ENCODE measurements around the gene RASGRF2. TPM values are rescaled to one million over a fixed set of nuclear protein-coding genes. Genes with fewer than 3 reads are reported as not detected.

RASGRF2 gene
- total RNA-seq, 1 experiment from 2014 or later = not detected

DNA sequence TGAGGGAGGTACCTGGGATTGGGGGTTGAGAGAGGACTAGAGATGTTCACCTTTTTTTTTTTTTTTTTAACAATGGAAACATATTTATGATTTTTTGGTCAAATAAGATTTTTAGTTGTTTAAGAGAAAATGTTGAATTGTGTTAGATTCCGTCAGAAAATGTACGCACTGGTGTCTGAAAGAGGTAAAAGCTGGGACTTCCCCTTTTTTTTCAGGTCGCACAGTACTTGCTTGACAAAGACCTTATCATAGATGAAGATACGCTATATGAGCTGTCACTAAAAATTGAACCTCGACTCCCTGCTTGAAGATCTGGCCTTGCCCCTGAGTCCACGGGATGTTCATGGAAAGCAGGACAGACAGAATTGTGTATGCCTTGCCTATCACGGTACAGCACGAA lies 265.3 kb downstream of the RASGRF2 start:
- no peak for DNase-seq (ENCODE audit: low read depth, low spot score)
- in situ Hi-C loops (cut with HindIII; ENCODE audit: low pct_unique_long_range_greater_than_20kb, low sequenced_read_pairs) = no loop called here

DNA sequence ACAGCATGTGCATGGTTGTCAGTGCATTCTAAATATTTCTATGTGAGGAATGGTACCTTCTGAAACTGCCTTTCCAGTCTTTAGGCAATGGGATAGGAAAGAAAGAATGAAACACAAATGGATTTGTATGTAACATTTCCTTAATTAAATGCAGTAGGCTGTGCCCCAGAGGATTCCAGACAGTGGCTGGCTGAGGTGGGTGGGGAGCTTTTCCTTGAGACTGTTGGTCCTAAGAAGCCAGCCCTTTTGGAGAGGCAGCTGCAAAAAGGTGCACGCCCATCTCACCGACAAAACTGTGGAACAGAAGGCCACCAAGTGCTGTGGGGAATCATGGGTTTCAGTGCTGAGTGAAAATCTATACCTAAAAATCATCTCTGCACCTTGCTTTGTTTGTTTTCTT lies 266.1 kb downstream of the RASGRF2 start:
- no peak for DNase-seq (ENCODE audit: low read depth, low spot score)

DNA sequence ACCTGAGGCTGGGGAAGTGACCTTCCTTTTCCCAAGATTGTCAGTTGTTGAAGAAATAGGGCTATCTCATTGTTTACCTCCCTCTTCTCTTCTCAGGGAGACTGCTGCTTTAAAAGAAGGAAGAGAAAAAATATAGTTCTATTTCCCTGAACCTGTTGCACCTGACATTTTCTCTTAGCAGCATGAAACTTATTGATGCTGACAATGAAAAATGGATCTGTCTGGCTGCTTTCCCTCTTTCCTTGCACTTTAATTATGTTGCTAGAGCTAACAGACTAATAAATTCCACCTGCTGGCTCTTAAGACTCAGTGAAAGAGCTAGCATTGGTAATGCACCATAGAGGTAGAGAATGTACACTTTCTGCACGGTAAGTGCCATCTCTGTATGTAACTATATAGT lies 266.8 kb downstream of the RASGRF2 start:
- no peak for DNase-seq (ENCODE audit: low read depth, low spot score)
- in situ Hi-C loops (cut with HindIII; ENCODE audit: low pct_unique_long_range_greater_than_20kb, low sequenced_read_pairs) = no loop called here

More for the DNA sequence above, 266.1 kb downstream of the RASGRF2 start:
- in situ Hi-C loops (cut with HindIII; ENCODE audit: low pct_unique_long_range_greater_than_20kb, low sequenced_read_pairs) = no loop called here

DNA sequence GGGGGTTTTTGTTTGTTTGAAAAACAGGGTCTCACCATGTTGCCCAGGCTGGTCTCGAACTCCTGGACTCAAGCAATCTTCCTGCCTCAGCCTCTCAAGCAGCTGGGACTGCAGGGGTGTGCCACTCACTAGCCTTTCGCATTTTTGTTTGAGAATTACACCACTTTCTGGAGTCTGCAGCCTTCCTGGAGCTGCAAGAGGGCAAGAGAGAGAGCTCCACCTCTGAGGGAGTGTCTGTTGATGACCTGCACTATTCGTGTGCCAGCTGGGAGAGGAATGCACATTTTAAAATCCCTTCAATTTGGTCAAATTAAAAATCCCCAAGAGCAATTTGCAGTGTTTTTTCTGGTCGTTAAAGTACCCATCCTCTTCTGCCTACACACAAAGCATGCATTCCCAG lies 267.9 kb downstream of the RASGRF2 start:
- in situ Hi-C loops (cut with HindIII; ENCODE audit: low pct_unique_long_range_greater_than_20kb, low sequenced_read_pairs) = no loop called here

DNA sequence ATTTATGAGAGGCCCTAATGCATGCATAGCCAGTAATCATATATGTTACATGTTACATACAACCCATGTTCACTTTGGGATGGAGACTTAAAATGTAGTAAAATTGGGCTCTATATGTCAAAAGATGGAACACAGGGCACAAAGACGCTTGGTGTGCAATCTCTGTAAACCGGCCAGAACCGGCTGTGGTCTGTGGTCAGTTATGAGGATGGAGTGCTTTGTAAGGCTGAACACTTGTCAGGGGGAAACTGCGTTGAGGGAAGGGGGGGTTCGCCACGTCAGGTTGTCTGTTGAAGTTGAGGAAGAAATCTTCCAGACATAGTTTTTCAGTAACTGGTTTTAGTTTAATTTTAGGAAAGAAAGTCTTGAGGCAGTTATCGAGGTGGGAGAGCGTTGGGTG lies 270.3 kb downstream of the RASGRF2 start:
- no peak for DNase-seq (ENCODE audit: low read depth, low spot score)
- in situ Hi-C loops (cut with HindIII; ENCODE audit: low pct_unique_long_range_greater_than_20kb, low sequenced_read_pairs) = no loop called here

More for the DNA sequence above, 267.9 kb downstream of the RASGRF2 start:
- no peak for DNase-seq (ENCODE audit: low read depth, low spot score)

DNA sequence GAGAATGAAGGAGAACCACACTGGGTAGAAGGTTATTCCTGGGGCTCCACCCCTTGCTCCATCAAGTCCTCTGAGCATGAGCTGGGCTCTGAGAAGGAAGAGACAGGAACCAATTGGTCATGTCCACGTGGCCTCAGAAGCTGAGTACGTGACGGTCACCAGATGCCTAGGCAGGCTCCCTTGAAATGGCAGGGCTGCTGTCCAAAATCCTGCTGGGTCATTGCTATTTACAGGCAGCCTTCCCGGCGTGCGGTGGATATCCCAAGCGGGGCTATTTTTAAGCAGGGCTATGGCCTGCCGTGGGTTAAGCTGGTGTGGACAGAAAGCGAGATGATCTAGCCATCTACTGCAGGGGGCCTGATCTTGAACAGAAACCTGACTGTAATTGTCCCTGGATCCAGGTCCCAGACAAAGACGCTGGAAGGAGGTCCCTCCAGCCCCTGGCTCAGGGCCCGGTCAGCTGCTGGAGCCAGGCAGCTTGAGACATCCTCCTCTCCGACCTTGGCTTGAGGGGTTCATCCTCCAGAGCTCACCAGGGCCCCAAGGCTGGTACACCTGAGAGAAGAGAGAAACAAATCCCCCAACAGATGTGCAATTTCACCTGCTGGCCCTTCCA lies 272.4 kb downstream of the RASGRF2 start:
- in situ Hi-C loops (cut with HindIII; ENCODE audit: low pct_unique_long_range_greater_than_20kb, low sequenced_read_pairs) = no loop called here
- DNase-seq (ENCODE audit: low read depth, low spot score) = no peak

DNA sequence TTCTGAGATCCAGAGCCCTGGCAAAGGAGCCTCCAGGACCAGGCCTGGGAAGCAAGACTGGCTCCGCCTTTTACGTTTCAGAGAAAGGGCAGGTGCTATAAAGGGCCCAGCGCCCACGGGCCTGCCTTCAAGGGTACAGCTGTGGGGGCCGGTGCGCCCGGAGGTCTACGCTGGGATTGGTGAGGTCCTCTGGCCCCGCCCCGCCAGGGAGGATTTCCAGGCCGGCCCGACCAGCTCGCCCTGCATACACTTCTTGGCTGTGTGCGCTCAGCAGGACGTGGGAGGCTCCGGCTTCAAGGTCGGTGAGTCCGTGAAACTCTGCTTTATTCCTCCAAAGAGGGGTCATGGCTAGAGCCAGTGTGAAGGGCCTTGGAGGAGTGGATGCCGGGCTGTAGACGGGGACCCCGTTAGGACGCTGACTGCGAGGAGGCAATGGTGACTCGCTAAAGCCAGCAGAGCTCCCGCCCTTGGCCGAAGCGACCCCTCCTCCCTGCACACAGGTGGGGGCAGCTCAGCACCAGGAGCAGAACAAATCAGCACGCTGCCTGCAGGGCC lies 273.0 kb downstream of the RASGRF2 start, which contains the start of gene CKMT2:
Gene CKMT2 (plus strand): TSS at position 243 of the 555 bp plus-strand sequence. CDS start 17,811 bp downstream, outside the sequence.
- in situ Hi-C loops (cut with HindIII; ENCODE audit: low pct_unique_long_range_greater_than_20kb, low sequenced_read_pairs) = no loop called here
- DNase-seq (ENCODE audit: low read depth, low spot score) = no peak

DNA sequence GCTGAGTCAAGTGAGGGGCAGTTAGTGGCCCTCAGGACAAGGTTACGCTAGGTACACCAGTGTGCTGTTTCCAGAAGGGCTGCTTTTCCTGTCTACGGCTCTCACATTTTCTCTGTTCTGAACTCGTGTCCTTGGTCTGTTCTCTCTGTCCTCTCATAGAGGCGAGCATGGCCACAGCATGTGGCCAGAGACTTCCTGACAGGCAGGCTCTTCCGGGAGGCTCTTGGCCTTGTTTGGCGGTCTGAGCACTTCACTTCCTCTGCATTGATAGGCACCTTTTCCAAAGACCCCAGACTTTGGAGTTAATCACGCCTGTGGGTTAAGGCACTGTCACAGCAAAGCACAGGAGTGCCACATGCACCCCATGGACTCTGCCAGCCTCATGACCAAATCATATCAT lies 274.1 kb downstream of the RASGRF2 start:
- in situ Hi-C loops (cut with HindIII; ENCODE audit: low pct_unique_long_range_greater_than_20kb, low sequenced_read_pairs) = no loop called here
- no peak for DNase-seq (ENCODE audit: low read depth, low spot score)

DNA sequence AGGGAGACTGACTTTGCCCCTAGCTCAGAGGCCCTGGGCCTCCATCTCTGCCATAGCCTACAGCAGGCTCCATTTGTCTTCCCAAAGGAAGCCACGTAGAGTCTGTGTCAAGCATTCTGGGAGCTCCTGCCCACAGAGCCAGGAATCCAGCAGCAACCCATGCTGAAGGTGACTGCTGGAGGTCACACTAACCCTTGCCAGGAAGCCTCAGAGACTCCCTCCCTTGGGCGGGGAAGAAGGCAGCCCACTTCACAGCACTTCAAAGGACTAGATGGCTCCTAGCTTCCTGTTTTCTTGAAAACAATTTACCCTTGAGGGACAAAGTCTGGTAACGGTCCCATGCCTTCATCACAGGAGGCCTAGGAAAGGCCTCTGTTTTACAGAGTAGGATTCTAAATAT lies 274.6 kb downstream of the RASGRF2 start:
- in situ Hi-C loops (cut with HindIII; ENCODE audit: low pct_unique_long_range_greater_than_20kb, low sequenced_read_pairs) = no loop called here
- DNase-seq (ENCODE audit: low read depth, low spot score) = no peak

DNA sequence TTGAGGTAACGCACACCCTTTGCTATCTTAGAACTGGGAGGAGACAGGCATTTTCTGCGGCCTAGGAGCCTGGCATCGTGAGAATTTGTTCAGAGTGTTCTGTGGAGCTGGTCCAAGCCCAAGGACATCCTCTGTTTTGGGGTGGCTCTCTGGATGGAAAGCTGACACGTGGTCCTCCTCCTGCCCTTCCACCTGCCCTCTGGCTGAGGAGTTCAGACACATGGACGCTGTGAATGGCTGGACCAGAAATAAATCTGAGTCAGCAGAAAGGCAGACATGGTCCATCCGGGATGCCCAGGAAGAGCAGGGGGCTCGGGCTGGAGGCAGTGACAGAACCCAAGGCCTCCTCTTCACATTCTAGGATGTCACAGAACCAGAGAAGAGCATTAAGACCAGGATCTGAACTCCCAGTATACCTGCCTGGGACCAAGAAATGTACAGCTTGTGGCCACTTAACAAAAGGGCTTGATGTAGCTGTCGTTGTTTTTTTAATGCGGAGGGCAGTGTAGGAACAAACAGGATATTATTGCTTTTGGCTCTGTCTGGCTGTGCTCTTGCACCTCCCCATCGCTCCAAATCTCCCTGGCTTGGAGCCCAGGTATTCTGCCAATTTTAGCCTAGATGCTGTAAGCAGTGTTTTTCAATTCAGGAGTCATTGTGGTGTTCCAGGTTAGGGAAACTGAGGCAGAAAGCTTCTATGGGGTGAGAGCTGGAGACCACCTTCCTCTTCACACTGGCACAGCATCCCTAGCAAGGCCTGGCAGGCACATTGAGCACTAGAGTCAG lies 275.3 kb downstream of the RASGRF2 start:
- DNase-seq (ENCODE audit: low read depth, low spot score) = no peak
- in situ Hi-C loops (cut with HindIII; ENCODE audit: low pct_unique_long_range_greater_than_20kb, low sequenced_read_pairs) = no loop called here

DNA sequence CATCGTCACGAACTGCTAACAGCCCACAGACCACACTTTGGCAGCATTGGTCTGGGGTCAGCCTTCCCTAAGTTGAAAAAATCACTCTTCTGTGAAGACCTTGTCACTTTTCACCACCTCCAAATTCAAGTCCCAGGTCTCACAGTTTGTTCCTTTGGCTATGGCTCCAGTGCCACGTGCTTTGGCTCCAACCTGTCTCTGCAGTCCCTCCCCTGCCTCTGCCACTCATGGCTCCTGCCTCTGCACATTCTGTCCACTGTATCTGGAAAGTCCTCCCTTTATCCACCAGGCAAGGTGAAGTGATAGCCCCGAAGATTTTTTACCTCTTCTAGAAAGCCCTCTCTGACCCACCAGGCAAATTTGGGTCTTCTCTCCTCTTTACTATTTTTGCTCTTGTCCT lies 278.3 kb downstream of the RASGRF2 start:
- no peak for DNase-seq (ENCODE audit: low read depth, low spot score)
- in situ Hi-C loops (cut with HindIII; ENCODE audit: low pct_unique_long_range_greater_than_20kb, low sequenced_read_pairs) = no loop called here

DNA sequence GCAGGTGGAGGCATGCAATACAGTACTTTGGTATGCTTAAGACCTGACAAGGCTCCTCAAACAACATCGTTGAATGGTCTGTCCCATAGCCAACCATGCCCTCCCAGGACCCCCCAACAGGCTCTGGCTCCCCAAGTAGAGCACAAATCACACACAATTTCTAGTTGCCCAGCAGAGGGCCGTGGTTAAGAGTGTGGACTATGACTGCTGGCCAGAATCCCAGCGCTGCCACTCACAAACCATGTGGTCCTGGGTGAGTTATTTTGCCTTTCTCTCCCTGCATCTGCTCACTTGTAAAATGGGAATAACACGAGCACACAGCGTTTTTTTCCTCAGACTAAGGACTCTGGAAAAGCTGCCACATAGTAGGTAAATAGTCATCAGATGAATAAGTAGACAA lies 279.4 kb downstream of the RASGRF2 start:
- DNase-seq (ENCODE audit: low read depth, low spot score) = no peak
- in situ Hi-C loops (cut with HindIII; ENCODE audit: low pct_unique_long_range_greater_than_20kb, low sequenced_read_pairs) = no loop called here

DNA sequence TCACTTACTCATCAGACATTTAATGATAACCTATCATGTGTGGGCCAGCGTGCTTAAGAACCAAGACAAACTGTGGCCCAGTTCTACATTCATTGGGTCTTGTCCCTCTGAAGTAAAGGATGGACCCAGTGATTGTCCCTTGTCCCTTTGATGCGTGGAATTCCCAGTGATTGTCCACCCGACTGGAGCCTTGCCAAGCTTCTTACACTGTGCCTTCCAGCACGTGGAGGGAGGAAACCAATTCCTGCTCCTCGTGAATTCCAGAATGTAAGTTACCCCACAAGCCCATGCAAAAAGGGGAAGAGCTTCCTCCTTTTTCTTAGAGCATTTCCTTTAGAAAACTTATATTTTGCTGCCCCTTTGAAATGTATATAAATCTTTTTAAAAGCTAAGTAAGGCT lies 280.8 kb downstream of the RASGRF2 start:
- DNase-seq (ENCODE audit: low read depth, low spot score) = no peak
- in situ Hi-C loops (cut with HindIII; ENCODE audit: low pct_unique_long_range_greater_than_20kb, low sequenced_read_pairs) = no loop called here

DNA sequence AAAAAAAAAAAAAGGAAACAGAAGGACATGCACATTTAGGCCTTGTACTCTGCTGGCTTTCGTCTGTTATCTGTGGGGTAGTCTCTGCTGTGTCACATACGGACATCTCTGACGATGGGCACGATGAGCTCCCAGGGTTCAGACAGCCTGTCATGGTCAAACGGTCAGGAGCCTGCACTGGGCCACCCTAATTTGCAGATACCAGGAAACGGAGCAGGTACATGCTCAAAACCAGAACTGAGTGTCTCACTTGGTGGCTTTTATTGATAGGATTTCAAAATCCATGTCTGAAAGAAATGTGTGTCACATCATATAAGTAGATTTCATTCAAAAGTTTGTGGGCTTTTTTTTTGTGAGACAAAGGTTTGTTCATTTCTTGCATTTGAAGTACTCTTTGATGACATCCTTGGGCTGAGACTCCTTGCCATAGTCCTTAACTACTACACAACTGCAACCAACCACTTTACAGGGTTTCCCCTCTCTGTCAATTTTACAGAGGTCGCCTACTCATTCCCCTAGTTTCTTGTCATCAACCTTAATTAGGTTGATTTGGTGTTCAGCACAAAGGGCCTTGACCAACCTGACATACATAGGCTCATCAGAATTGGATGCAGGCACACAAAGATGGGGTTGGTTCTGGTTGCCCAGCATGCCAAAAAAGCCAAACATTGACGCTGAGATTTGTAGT lies 281.9 kb downstream of the RASGRF2 start:
- DNase-seq (ENCODE audit: low read depth, low spot score) = no peak
- in situ Hi-C loops (cut with HindIII; ENCODE audit: low pct_unique_long_range_greater_than_20kb, low sequenced_read_pairs) = no loop called here

DNA sequence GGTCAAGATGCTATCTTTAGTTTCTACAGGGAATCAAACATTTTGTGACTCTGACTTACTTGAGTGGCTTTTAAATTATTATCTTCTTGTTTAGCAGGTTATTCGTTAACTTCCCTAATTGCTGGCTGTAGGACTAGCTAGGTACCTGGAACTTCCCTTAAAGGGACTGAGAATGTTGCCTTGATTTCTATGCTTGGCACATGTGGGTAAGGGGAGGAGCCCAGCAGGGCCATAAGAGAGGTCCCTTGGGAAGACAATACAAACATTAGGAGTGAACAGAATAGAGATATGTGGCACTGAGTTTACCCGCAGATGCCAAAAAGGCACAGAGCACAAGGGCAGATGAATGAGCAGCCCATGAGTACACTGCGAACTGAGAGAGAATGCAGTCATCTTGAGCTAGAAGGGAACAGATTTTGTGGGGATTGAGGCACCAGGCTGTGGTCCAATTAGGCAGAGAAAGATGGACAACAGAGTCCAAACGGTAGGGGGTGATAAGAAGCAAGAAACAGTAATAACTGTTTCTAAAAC lies 282.8 kb downstream of the RASGRF2 start:
- in situ Hi-C loops (cut with HindIII; ENCODE audit: low pct_unique_long_range_greater_than_20kb, low sequenced_read_pairs) = no loop called here

DNA sequence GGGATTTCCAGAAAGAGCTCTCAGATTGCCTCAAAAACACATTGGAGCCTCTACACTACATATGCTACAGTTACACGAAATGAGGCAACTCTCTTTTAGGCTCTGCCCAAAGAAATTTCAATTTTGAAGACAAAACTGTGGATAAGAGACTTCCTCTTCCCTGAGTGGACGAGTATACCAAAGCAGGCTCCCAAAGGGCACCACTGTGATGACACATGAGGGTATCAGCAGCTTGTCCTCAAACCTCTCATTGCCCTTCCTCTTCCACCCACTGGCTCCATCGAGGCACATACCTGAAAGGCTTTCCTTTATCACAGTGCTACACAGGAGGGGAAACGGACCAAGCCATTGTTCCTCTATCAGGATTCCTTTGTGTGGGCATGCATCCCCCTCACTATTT lies 284.3 kb downstream of the RASGRF2 start:
- no peak for DNase-seq (ENCODE audit: low read depth, low spot score)
- in situ Hi-C loops (cut with HindIII; ENCODE audit: low pct_unique_long_range_greater_than_20kb, low sequenced_read_pairs) = no loop called here

More for the DNA sequence above, 282.8 kb downstream of the RASGRF2 start:
- peak; percentile 16 for DNase-seq (ENCODE audit: low read depth, low spot score)

DNA sequence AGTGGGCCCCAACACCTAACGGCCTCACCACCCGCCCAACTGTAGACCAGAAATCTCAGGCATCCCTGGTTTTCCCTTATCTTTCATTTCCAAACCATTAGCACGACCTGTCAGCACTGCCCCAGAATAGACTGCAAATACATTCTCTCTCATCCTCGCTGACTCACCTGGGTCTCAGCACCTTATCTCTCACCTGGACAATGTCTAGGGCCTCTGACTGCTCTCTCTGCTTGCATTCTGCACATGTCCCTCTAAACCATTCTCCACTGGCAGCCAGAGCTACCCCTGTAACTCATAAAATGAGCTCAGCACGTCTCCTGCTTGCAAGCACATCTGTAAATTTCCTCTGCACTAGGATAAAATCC lies 285.7 kb downstream of the RASGRF2 start:
- DNase-seq (ENCODE audit: low read depth, low spot score) = no peak
- in situ Hi-C loops (cut with HindIII; ENCODE audit: low pct_unique_long_range_greater_than_20kb, low sequenced_read_pairs) = no loop called here

DNA sequence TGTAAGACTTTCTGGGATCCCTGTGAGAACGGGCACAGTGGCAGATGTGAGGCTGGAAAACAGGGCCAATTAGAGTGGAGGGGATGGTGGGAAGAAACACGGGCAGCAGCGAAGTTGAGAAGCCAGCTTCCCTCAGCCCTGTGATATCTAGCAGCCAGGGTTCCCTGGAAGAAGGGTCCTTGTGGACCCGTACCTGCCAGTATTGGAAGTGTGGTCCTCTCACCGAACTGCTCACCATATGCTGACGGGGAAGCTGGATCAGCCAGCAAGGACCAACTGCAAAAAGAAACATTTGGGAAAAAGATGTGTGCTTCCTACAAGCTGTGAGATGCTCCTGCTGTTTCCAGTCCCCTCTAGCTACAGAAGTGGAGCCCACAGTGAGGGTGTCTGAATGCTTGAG lies 286.5 kb downstream of the RASGRF2 start:
- in situ Hi-C loops (cut with HindIII; ENCODE audit: low pct_unique_long_range_greater_than_20kb, low sequenced_read_pairs) = no loop called here
- DNase-seq (ENCODE audit: low read depth, low spot score) = no peak

Measured in SK-MEL-5 (cell line).